Measurements from ENCODE around the gene ERC2.

DNA sequence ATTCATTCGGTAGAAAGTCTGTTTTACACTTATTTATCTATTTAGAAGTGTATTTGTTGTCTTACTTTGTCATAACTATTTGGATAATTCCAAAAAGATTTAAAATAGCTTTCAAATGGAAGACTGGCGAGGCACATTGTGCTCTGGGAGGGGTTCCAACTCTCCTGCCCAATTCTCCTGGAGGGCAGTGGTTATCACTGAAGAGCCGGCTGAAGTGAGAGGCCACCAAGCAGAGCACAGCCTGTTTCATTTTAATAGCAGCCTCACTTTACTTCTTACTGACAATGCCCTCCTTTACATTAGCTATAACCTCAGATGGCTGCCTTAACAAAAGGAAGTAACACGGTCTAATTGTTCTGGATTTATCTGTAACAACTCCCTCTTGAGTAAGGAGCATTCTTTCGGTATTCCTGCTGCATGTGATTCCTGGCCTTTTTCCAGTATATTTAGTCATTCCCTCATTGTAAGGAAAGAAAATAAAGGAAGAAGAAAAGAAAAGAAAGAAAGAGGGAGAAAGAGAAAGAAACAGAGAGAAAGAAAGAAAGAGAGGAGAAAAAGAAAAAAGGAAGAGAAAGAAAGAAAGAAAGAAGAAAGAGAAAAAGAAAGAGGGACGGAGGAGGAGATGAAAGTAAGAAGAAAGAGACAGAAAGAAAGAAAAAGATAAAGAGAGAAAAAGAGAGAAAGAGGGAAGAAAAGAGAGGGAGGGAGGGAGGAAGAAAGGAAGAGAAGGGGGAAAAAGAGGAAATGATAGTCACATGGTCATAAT is 641.4 kb downstream of the ERC2 start:
- TF ChIP-seq, protein P1, sequence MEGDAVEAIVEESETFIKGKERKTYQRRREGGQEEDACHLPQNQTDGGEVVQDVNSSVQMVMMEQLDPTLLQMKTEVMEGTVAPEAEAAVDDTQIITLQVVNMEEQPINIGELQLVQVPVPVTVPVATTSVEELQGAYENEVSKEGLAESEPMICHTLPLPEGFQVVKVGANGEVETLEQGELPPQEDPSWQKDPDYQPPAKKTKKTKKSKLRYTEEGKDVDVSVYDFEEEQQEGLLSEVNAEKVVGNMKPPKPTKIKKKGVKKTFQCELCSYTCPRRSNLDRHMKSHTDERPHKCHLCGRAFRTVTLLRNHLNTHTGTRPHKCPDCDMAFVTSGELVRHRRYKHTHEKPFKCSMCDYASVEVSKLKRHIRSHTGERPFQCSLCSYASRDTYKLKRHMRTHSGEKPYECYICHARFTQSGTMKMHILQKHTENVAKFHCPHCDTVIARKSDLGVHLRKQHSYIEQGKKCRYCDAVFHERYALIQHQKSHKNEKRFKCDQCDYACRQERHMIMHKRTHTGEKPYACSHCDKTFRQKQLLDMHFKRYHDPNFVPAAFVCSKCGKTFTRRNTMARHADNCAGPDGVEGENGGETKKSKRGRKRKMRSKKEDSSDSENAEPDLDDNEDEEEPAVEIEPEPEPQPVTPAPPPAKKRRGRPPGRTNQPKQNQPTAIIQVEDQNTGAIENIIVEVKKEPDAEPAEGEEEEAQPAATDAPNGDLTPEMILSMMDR (IDR thresholded peaks at IDR 0.05), result no peak
- no peak for TF ChIP-seq POLR2A (IDR thresholded peaks at IDR 0.05)

Measured in ovary (tissue), 3 donors.